Hepatocyte (in vitro differentiated cells): ENCODE results near the gene CCDC18. TPM values are rescaled to one million over a fixed set of nuclear protein-coding genes. Genes with fewer than 3 reads are reported as not detected.
"Not testable (repeated sequence)": the region's sequence is repeated elsewhere in the genome, so short reads cannot be mapped to it uniquely, and the experiment has no call there.

Source experiments
- DNase-seq: peaks from one replicate; pipeline ENCODE4 v3.0.0-alpha.2; 2016; ENCODE audit warnings: low spot score
- H2AFZ ChIP-seq: fragments of 200-600 bp; sonication (generic); 2 replicates; pipeline ENCODE4 v1.6.0; 2016; ENCODE audit warnings: antibody characterized with exemption, mild to moderate bottlenecking
- H3K27ac ChIP-seq: fragments of 200-600 bp; sonication (generic); 2 replicates; pipeline ENCODE4 v1.5.1; 2016; ENCODE audit warnings: mild to moderate bottlenecking
- H3K27me3 ChIP-seq: fragments of 200-600 bp; sonication (generic); 2 replicates; pipeline ENCODE4 v1.6.1; 2016
- H3K36me3 ChIP-seq: fragments of 200-600 bp; sonication (generic); replicated peaks from 2 replicates; pipeline ENCODE4 v1.5.1; 2016; ENCODE audit warnings: low read depth; ENCODE audit not compliant: insufficient read depth
- H3K4me1 ChIP-seq: fragments of 200-600 bp; sonication (generic); 2 replicates; pipeline ENCODE4 v1.5.1; 2016; ENCODE audit warnings: mild to moderate bottlenecking, moderate library complexity; ENCODE audit not compliant: insufficient read depth
- H3K4me2 ChIP-seq: fragments of 200-600 bp; sonication (generic); 2 replicates; pipeline ENCODE4 v1.6.0; 2016
- H3K4me3 ChIP-seq: fragments of 200-600 bp; sonication (generic); 2 replicates; pipeline ENCODE4 v1.5.1; 2016; ENCODE audit warnings: mild to moderate bottlenecking
- H3K79me2 ChIP-seq: fragments of 200-600 bp; sonication (generic); 2 replicates; pipeline ENCODE4 v1.6.0; 2017; ENCODE audit warnings: mild to moderate bottlenecking
- H3K9me2 ChIP-seq: fragments of 200-600 bp; sonication (generic); replicated peaks from 2 replicates; pipeline ENCODE4 v1.6.0; 2017; ENCODE audit warnings: mild to moderate bottlenecking; ENCODE audit not compliant: insufficient read depth
- H3K9me3 ChIP-seq: fragments of 200-600 bp; sonication (generic); 2 replicates; pipeline ENCODE4 v1.5.1; 2016; ENCODE audit warnings: low read depth, mild to moderate bottlenecking
- H4K20me1 ChIP-seq: fragments of 200-600 bp; sonication (generic); 2 replicates; pipeline ENCODE4 v1.6.0; 2016; ENCODE audit warnings: mild to moderate bottlenecking; ENCODE audit not compliant: insufficient read depth, poor library complexity, severe bottlenecking
- CTCF ChIP-seq: fragments of 200-600 bp; sonication (generic); IDR thresholded peaks from 2 replicates; pipeline ENCODE4 v1.5.1; 2016; ENCODE audit warnings: antibody characterized with exemption, mild to moderate bottlenecking; ENCODE audit not compliant: poor library complexity
- EZH2 ChIP-seq: fragments of 200-600 bp; sonication (generic); IDR thresholded peaks from 2 replicates; pipeline ENCODE4 v1.6.1; 2016; ENCODE audit warnings: antibody characterized with exemption, mild to moderate bottlenecking, borderline replicate concordance
- EZH2phosphoT487 ChIP-seq: fragments of 200-600 bp; sonication (generic); IDR thresholded peaks from one replicate; pipeline ENCODE4 v1.6.1; 2018; ENCODE audit warnings: antibody characterized with exemption, mild to moderate bottlenecking, low read depth, moderate library complexity; ENCODE audit not compliant: unreplicated experiment, severe bottlenecking
- WGBS: methylation state at CpG from one replicate; pipeline ENCODE4 v1.1.6; 2016; ENCODE audit warnings: low lambda C conversion rate; ENCODE audit errors: missing lambda C conversion rate; 5-methylcytosine and 5-hydroxymethylcytosine counted together
- polyA plus RNA-seq: library from polyadenylated mRNA; unstranded; fragments of >200 nt; fragmentation: Nextera tagmentation; extraction: Ambion mirVana; gene quantifications from 2 replicates; pipeline ENCODE4 v1.2.1, GENCODE V29; 2016
- total RNA-seq: library from RNA; depleted of rRNA; stranded (reverse); fragments of >200 nt; gene quantifications from 2 replicates; pipeline ENCODE4 v1.2.3, GENCODE V29; 2014

CCDC18 gene
- total and polyA plus RNA-seq, 2 experiments from 2014 or later = 4.9 to 6.8 TPM

GRCh38 chr1:93239863-93240262 is 59.3 kb downstream of the CCDC18 start:
- no peaks in the 10 kb centered on the region for H3K4me1 ChIP-seq
- no peak overlapping the region for H3K4me2 ChIP-seq
- TF ChIP-seq EZH2phosphoT487 (no peak), CTCF (no peak), EZH2 (no peak)
- H3K27ac ChIP-seq = no peak overlapping the region
- DNase-seq = no peak
- no peak overlapping the region for H2AFZ ChIP-seq
- H3K4me3 ChIP-seq = no peak overlapping the region
- H3K9me2 ChIP-seq = no peaks in the 10 kb centered on the region
- peaks cover 6% of the 10 kb centered on the region for H3K9me3 ChIP-seq
- H3K79me2 ChIP-seq = no peaks in the 10 kb centered on the region
- H3K27me3 ChIP-seq = no peaks in the 10 kb centered on the region
- 97% methylated on average over 3 of the region's 3 CpGs for WGBS
- no peaks in the 10 kb centered on the region for H3K36me3 ChIP-seq
- no peaks in the 10 kb centered on the region for H4K20me1 ChIP-seq

- H3K4me3 ChIP-seq, H3K9me2 ChIP-seq, H4K20me1 ChIP-seq, H3K9me3 ChIP-seq, H3K27ac ChIP-seq, H3K36me3 ChIP-seq, H3K27me3 ChIP-seq, DNase-seq, H3K4me1 ChIP-seq, H2AFZ ChIP-seq, H3K79me2 ChIP-seq, H3K4me2 ChIP-seq: not testable (repeated sequence)
- WGBS = 92% methylated on average over 3 of the region's 3 CpGs
These were observed 62.7 kb downstream of the CCDC18 start for GRCh38 chr1:93243233-93243632.

- Histone ChIP-seq H3K4me2 (no peak overlapping the region), H3K4me3 (no peak overlapping the region), H3K36me3 (no peaks in the 10 kb centered on the region), H3K9me3 (peaks cover 6% of the 10 kb centered on the region), H3K9me2 (no peaks in the 10 kb centered on the region), H2AFZ (no peak overlapping the region), H3K27me3 (no peaks in the 10 kb centered on the region), H4K20me1 (no peaks in the 10 kb centered on the region), H3K79me2 (no peaks in the 10 kb centered on the region), H3K4me1 (no peaks in the 10 kb centered on the region), H3K27ac (no peak overlapping the region)
- TF ChIP-seq CTCF (no peak), EZH2 (no peak)
- DNase-seq = no peak
- 100% methylated on average over 1 of the region's 1 CpG for WGBS
These were observed 64.0 kb downstream of the CCDC18 start for GRCh38 chr1:93244298-93245069.

GRCh38 chr1:93251966-93252365 is 71.4 kb downstream of the CCDC18 start:
- Histone ChIP-seq H2AFZ (no peak overlapping the region), H3K9me3 (no peaks in the 10 kb centered on the region), H3K27me3 (no peaks in the 10 kb centered on the region), H3K4me1 (no peaks in the 10 kb centered on the region), H3K36me3 (no peaks in the 10 kb centered on the region), H3K27ac (no peak overlapping the region), H4K20me1 (no peaks in the 10 kb centered on the region), H3K4me2 (no peak overlapping the region), H3K4me3 (no peak overlapping the region), H3K9me2 (no peaks in the 10 kb centered on the region), H3K79me2 (no peaks in the 10 kb centered on the region)
- DNase-seq = no peak
- TF ChIP-seq CTCF (no peak), EZH2 (no peak), EZH2phosphoT487 (no peak)
- WGBS = 100% methylated on average over 1 of the region's 1 CpG
